IMR-90 (cell line): Measurements from ENCODE around the gene LRCH4. TPM values are rescaled to one million over a fixed set of nuclear protein-coding genes. Genes with fewer than 3 reads are reported as not detected.
A peak's percentile ranks its signal among the peaks of the same experiment; 100 is the strongest.

Source experiments
- ATAC-seq: fragments of 200-7000 bp; cut with Tn5 transposase; 2 replicates; pipeline ENCODE4 v1.9.1; 2020; ENCODE audit warnings: low read depth, mild to moderate bottlenecking, moderate library complexity
- BruUV-seq: library from RNA; stranded (reverse); fragments of 400-500 nt; replicated peaks from 2 replicates; lab custom pipeline; 2021; lab: Mats Ljungman, UMichigan
- CTCF ChIA-PET: fragments of 300-600 bp; formaldehyde crosslinking; extraction: SDS; loops from one replicate; lab custom pipeline; 2021; ENCODE audit warnings: antibody characterized with exemption; lab: Yijun Ruan, JAX
- POLR2A ChIA-PET: fragments of 300-600 bp; sonication (Branson Sonifier 250); formaldehyde crosslinking; loops from one replicate; lab custom pipeline; 2022; ENCODE audit warnings: antibody characterized with exemption; ENCODE audit not compliant: unreplicated experiment; lab: Charles Lee
- DNase-seq: peaks from one replicate; pipeline ENCODE4 v3.0.0; 2013
- H2AFZ ChIP-seq: replicated peaks from 2 replicates; pipeline ENCODE3; 2013; ENCODE audit warnings: low read length, mild to moderate bottlenecking; ENCODE audit not compliant: poor library complexity
- H2AK5ac ChIP-seq: 2 replicates; pipeline ENCODE4 v1.6.1; 2013; ENCODE audit warnings: low read depth, low read length, inconsistent platforms
- H2AK9ac ChIP-seq: replicated peaks from 2 replicates; pipeline ENCODE3; 2013; ENCODE audit warnings: mild to moderate bottlenecking, low read depth, low read length, moderate library complexity; ENCODE audit not compliant: poor library complexity
- H2BK120ac ChIP-seq: 2 replicates; pipeline ENCODE4 v1.6.1; 2013; ENCODE audit warnings: low read depth, low read length, inconsistent platforms
- H2BK15ac ChIP-seq: 3 replicates; pipeline ENCODE4 v1.6.1; 2013; ENCODE audit warnings: low read depth, low read length, inconsistent platforms
- H2BK20ac ChIP-seq: 2 replicates; pipeline ENCODE4 v1.6.1; 2013; ENCODE audit warnings: low read depth, mild to moderate bottlenecking, inconsistent platforms, low read length, moderate library complexity
- H2BK5ac ChIP-seq: 2 replicates; pipeline ENCODE4 v1.6.1; 2013; ENCODE audit warnings: mild to moderate bottlenecking, low read depth, low read length, inconsistent platforms; ENCODE audit not compliant: poor library complexity, severe bottlenecking
- H3K14ac ChIP-seq: replicated peaks from 2 replicates; pipeline ENCODE4 v1.6.1; 2013; ENCODE audit warnings: low read depth, low read length, inconsistent platforms
- H3K18ac ChIP-seq: 2 replicates; pipeline ENCODE4 v1.6.1; 2013; ENCODE audit warnings: low read depth, low read length, control low read depth
- H3K23ac ChIP-seq: 2 replicates; pipeline ENCODE4 v1.6.1; 2013; ENCODE audit warnings: low read depth, low read length, inconsistent platforms
- H3K27ac ChIP-seq: 2 replicates; pipeline ENCODE4 v1.5.1; 2013; ENCODE audit warnings: mild to moderate bottlenecking, control low read depth, low read length; ENCODE audit not compliant: insufficient read depth
- H3K27me3 ChIP-seq: 2 replicates; pipeline ENCODE4 v1.6.1; 2013; ENCODE audit warnings: low read length; ENCODE audit not compliant: control insufficient read depth, insufficient read depth
- H3K36me3 ChIP-seq: 2 replicates; pipeline ENCODE4 v1.6.1; 2013; ENCODE audit warnings: low read length, mixed read lengths; ENCODE audit not compliant: control insufficient read depth, insufficient read depth
- H3K4ac ChIP-seq: 2 replicates; pipeline ENCODE4 v1.6.1; 2013; ENCODE audit warnings: low read depth, low read length, inconsistent platforms
- H3K4me1 ChIP-seq: 2 replicates; pipeline ENCODE4 v1.6.1; 2013; ENCODE audit warnings: low read length, mixed read lengths; ENCODE audit not compliant: control insufficient read depth, insufficient read depth
- H3K4me2 ChIP-seq: 2 replicates; pipeline ENCODE4 v1.6.1; 2013; ENCODE audit warnings: low read depth, mild to moderate bottlenecking, control low read depth, low read length, moderate library complexity
- H3K4me3 ChIP-seq: 2 replicates; pipeline ENCODE4 v1.5.1; 2013; ENCODE audit warnings: low read depth, mild to moderate bottlenecking, control low read depth, low read length, moderate library complexity; ENCODE audit not compliant: insufficient read depth
- H3K56ac ChIP-seq: 2 replicates; pipeline ENCODE4 v1.6.1; 2013; ENCODE audit warnings: low read length, inconsistent platforms; ENCODE audit not compliant: insufficient read depth; ENCODE audit errors: extremely low read depth
- H3K79me1 ChIP-seq, 2 experiments: 2 replicates each; pipeline ENCODE4 v1.6.1; 2013; ENCODE audit warnings: low read length in 2 of 2, inconsistent platforms in 1 of 2, low read depth in 1 of 2
- H3K9ac ChIP-seq: 2 replicates; pipeline ENCODE4 v1.6.1; 2013; ENCODE audit warnings: low read depth, low read length, control low read depth
- H3K9me1 ChIP-seq: 2 replicates; pipeline ENCODE4 v1.6.1; 2013; ENCODE audit warnings: low read length, inconsistent platforms; ENCODE audit not compliant: insufficient read depth
- H3K9me3 ChIP-seq: 2 replicates; pipeline ENCODE4 v1.6.1; 2013; ENCODE audit warnings: low read length; ENCODE audit not compliant: control insufficient read depth, insufficient read depth
- H4K20me1 ChIP-seq: 2 replicates; pipeline ENCODE4 v1.6.1; 2013; ENCODE audit warnings: low read length, inconsistent platforms; ENCODE audit not compliant: insufficient read depth
- H4K5ac ChIP-seq: 2 replicates; pipeline ENCODE4 v1.6.1; 2013; ENCODE audit warnings: mild to moderate bottlenecking, low read depth, low read length, control low read depth
- H4K8ac ChIP-seq, 2 experiments: 2 replicates each; pipeline ENCODE4 v1.6.1; 2013; ENCODE audit warnings: low read depth in 2 of 2, low read length in 2 of 2, control low read depth in 1 of 2, inconsistent platforms in 1 of 2
- H4K91ac ChIP-seq: 2 replicates; pipeline ENCODE4 v1.6.1; 2013; ENCODE audit warnings: low read depth, low read length, inconsistent platforms; ENCODE audit not compliant: insufficient read depth
- WGBS, 2 experiments: methylation state at CpG; one replicate each; pipeline versions ENCODE4 v1.1.5 to v1.1.7; 2013; ENCODE audit warnings: missing lambda C conversion rate in 2 of 2; ENCODE audit not compliant: insufficient read length in 1 of 2; ENCODE audit errors: extremely low coverage in 2 of 2; 5-methylcytosine and 5-hydroxymethylcytosine counted together
- dilution Hi-C: fragments of 300-500 bp; cut with HindIII; formaldehyde crosslinking; loops from one replicate; pipeline ENCODE4 v1.14.3; 2018; ENCODE audit warnings: low sequenced_read_pairs; ENCODE audit not compliant: unreplicated experiment
- in situ Hi-C: fragments of 300-500 bp; cut with MboI; formaldehyde crosslinking; loops from 3 replicates; pipeline ENCODE4 v1.14.3; 2019; ENCODE audit warnings: low sequenced_read_pairs, inconsistent platforms, mixed read lengths
- intact Hi-C: fragments of 100-400 bp; cut with micrococcal nuclease; formaldehyde crosslinking; loops from 2 replicates; pipeline ENCODE4 v1.10.0; 2022
- polyA plus RNA-seq, 3 experiments: library from polyadenylated mRNA; depleted of rRNA; stranded (reverse); fragments of >200 nt; gene quantifications; 2 replicates each; pipeline ENCODE4 v1.2.3, GENCODE V29; 2012; ENCODE audit warnings: low replicate concordance in 1 of 3
- total RNA-seq: library from RNA; depleted of rRNA; stranded (reverse); fragments of >200 nt; gene quantifications from 2 replicates; pipeline ENCODE4 v1.2.3, GENCODE V29; 2012
- TF ChIP-seq, protein P1 (sequence below): fragments of 150-350 bp; IDR thresholded peaks from 2 replicates; pipeline ENCODE4 v1.6.1; 2016; ENCODE audit warnings: low read depth, mild to moderate bottlenecking, low read length, moderate library complexity, borderline replicate concordance

LRCH4 gene
- total and polyA plus RNA-seq, 2 of the 4 experiments (the other 2 are of a cell fraction), result 5.0 to 41.3 TPM

DNA sequence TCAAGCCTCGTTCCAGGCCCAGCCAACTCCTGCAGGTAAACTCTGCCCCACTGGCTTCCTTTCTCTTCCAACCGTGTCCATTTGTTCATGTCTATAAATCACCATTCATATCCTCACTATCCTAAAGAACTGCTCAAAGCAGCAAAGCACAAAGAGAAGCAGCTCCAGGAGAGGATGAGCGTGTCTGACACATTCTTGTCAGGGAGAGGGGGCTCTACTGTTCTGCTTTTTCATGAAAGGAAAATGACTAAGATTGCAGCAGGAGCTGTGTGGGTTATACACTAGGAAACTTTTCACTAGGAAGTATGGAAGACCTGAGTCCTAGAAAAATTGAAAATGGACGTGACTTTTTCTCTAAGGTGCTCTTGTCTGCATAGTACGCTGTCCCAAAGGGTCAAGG lies 30.2 kb downstream of the LRCH4 start:
- no peak overlapping the region for H4K8ac ChIP-seq
- H3K36me3 ChIP-seq, result peaks cover 12% of the 10 kb centered on the region; the same call in 1 of the 2 replicates
- no peak overlapping the region for H2BK20ac ChIP-seq
- H3K9me3 ChIP-seq, result no peaks in the 10 kb centered on the region
- in situ Hi-C loops (no loop called here), dilution Hi-C loops (no loop called here), intact Hi-C loops (no loop called here)
- POLR2A ChIA-PET, result no interaction called here
- ATAC-seq (no peak), DNase-seq (no peak)
- no peaks in the 10 kb centered on the region for H3K79me1 ChIP-seq
- H3K23ac ChIP-seq, result no peak overlapping the region
- H3K14ac ChIP-seq, result no peak overlapping the region
- no peak overlapping the region for H3K9ac ChIP-seq
- no peaks in the 10 kb centered on the region for H4K20me1 ChIP-seq
- no peak overlapping the region for H2AFZ ChIP-seq
- no peak overlapping the region for H3K18ac ChIP-seq
- H3K27ac ChIP-seq, result no peak overlapping the region
- H3K9me1 ChIP-seq, result no peaks in the 10 kb centered on the region
- H3K4me1 ChIP-seq, result peaks cover 2% of the 10 kb centered on the region; the same call in 1 of the 2 replicates
- no peak overlapping the region for H3K4me3 ChIP-seq
- H4K91ac ChIP-seq, result no peak overlapping the region
- BruUV-seq, result no TSS peak
- H2BK5ac ChIP-seq, result no peak overlapping the region
- no CpG with 5 or more reads among the region's 5 CpGs for WGBS, 2 experiments
- TF ChIP-seq, protein P1, sequence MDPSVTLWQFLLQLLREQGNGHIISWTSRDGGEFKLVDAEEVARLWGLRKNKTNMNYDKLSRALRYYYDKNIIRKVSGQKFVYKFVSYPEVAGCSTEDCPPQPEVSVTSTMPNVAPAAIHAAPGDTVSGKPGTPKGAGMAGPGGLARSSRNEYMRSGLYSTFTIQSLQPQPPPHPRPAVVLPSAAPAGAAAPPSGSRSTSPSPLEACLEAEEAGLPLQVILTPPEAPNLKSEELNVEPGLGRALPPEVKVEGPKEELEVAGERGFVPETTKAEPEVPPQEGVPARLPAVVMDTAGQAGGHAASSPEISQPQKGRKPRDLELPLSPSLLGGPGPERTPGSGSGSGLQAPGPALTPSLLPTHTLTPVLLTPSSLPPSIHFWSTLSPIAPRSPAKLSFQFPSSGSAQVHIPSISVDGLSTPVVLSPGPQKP, result no peak
- H2AK5ac ChIP-seq, result no peak overlapping the region
- H2AK9ac ChIP-seq, result peak overlapping the region; percentile 57
- H3K27me3 ChIP-seq, result no peaks in the 10 kb centered on the region
- CTCF ChIA-PET, result no interaction called here
- H3K4me2 ChIP-seq, result no peak overlapping the region
- no peak overlapping the region for H2BK120ac ChIP-seq
- H3K4ac ChIP-seq, result no peak overlapping the region
- H3K56ac ChIP-seq, result no peak overlapping the region
- H2BK15ac ChIP-seq, result no peak overlapping the region
- H4K5ac ChIP-seq, result no peak overlapping the region
